ENCODE data around the gene ARTN. TPM values are rescaled to one million over a fixed set of nuclear protein-coding genes. Genes with fewer than 3 reads are reported as not detected.

Gene ARTN, protein sequence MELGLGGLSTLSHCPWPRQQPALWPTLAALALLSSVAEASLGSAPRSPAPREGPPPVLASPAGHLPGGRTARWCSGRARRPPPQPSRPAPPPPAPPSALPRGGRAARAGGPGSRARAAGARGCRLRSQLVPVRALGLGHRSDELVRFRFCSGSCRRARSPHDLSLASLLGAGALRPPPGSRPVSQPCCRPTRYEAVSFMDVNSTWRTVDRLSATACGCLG
- total RNA-seq: under 1 TPM; 0.20 to 0.23 TPM

DNA sequence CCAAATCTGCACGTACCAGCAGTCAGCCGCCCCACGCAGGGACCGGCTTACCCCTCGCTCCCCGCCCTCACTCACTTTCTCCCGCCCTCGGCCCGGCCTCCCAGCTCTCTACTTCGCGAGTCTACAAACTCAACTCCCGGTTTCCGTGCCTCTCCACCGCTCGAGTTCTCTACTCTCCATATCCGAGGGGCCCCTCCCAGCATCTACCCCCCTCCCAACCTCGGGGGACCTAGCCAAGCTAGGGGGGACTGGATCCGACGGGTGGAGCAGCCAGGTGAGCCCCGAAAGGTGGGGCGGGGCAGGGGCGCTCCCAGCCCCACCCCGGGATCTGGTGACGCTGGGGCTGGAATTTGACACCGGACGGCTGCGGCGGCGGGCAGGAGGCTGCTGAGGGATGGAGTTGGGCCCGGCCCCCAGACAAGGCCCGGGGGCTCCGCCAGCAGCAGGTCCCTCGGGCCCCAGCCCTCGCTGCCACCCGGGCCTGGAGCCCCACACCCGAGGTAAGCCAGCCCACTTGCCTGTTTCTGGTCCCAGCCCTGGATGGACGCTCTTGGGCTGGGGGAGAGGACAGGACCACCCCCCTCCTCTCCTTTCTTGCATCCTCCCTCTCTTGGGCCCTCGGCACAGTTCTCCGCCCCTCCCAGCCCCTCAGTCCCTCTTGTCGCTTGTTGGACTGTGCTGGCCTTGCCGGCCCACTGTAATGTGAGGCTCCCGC is at the start of gene ARTN:
Gene ARTN (plus strand): TSS at position 416 of the 715 bp plus-strand sequence. CDS start 1,856 bp downstream, outside the sequence.
- Mint-ChIP-seq H3K27me3 (peaks cover 11% of the 10 kb centered on the region), H3K4me1 (peaks cover 11% of the 10 kb centered on the region), H3K27ac (no peak within 1 kb of the TSS), H3K4me3 (no peak within 1 kb of the TSS), H3K36me3 (ENCODE audit: low read depth) (no peaks in the 10 kb centered on the region), H3K9me3 (no peaks in the 10 kb centered on the region)
- ChIA-PET CTCF (interaction anchor here (0.8 to 10.9 kb wide), 23 partner anchors 9 to 707 kb away, joined by 3 to 324 read pairs (median 9); partner anchors contain the start of genes DPH2, IPO13, KDM4A and PTPRF), POLR2A (interaction anchor here (2.0 to 3.1 kb wide), 3 partner anchors 13 to 283 kb away, joined by 10 to 25 read pairs (median 13); partner anchors contain the start of genes IPO13 and KDM4A)
- no peak for DNase-seq

DNA sequence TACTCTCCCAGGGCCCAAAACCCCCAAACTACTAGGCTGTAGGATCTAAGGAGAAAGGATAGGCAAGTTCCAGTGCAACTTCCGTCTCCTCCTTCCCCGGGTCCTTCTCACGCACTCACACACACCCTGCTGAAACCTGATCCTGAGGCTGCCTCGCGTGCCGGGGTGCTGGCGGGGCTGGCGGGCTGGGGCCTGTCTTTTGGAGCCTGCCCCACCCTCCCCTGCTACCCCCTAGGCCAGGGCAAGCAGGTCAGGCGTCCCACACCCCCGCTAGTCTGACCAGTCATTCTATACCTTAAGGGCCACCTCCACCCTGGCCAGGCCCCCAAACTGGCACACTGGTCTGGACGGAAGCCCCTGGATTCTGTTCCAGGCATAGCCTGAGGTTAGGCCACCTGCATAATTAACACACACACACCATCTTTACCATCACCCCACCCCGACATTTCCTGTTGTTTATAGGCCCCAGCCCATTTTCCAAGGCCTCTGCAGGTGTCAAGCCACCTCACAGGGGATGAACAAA is 48.3 kb upstream of the ARTN start:
- CTCF ChIA-PET: interaction anchor here (1.3 kb wide), 1 partner anchor 13 kb away, joined by 4 read pairs; no protein-coding TSS in a partner anchor
- DNase-seq: no peak

DNA sequence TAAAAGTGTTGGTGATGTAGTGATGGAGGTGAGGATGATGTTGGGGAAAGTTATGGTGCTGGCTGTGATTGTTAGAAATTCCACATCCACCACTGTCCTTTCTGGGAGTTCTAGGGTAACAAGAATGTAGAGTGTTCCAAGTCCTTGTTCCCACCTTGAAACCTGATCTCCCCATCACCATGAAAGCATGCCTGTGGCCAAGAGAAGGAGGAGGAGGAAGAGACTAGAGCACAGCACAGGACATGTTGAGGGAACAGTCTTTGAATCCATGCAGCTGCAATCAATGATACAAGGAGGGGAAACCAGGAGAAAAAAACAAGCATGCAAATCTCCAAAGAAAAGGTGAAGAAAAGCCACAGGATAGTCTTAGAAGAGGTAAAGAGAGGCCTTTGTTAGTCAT is 45.9 kb upstream of the ARTN start:
- Mint-ChIP-seq H3K9me3 (no peaks in the 10 kb centered on the region), H3K27me3 (no peaks in the 10 kb centered on the region), H3K27ac (no peak overlapping the region), H3K4me3 (no peak overlapping the region), H3K4me1 (no peaks in the 10 kb centered on the region), H3K36me3 (ENCODE audit: low read depth) (no peaks in the 10 kb centered on the region)
- ChIA-PET CTCF (interaction anchor here (0.6 kb wide), 1 partner anchor 63 kb away, joined by 3 read pairs; no protein-coding TSS in a partner anchor), POLR2A (no interaction called here)
- DNase-seq: no peak

More for the DNA sequence above, 48.3 kb upstream of the ARTN start:
- H3K4me1 Mint-ChIP-seq: no peaks in the 10 kb centered on the region
- H3K27ac Mint-ChIP-seq: no peak overlapping the region
- H3K9me3 Mint-ChIP-seq: no peaks in the 10 kb centered on the region
- H3K27me3 Mint-ChIP-seq: no peaks in the 10 kb centered on the region
- H3K36me3 Mint-ChIP-seq (ENCODE audit: low read depth): no peaks in the 10 kb centered on the region
- no peak overlapping the region for H3K4me3 Mint-ChIP-seq
- POLR2A ChIA-PET: no interaction called here

DNA sequence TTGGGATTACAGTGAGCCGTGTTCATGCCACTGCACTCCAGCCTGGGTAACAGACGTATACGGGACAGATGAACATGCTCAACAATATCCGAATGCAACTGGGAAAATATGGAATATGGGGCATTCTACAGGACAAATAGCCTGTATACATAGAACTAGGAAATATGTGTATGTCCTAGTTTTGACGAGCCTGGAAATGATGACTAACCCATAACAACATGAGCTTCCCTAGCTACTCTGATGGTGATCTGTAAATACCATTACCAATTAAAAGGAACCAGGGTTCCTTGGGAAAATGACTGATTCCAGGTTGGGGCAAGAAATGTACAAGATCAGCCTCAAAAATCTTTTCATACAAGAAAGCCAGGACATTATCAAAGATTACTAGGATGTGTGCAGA is 42.8 kb upstream of the ARTN start:
- Mint-ChIP-seq H3K4me3 (no peak overlapping the region), H3K4me1 (no peaks in the 10 kb centered on the region), H3K9me3 (no peaks in the 10 kb centered on the region), H3K27me3 (no peaks in the 10 kb centered on the region), H3K27ac (no peak overlapping the region), H3K36me3 (ENCODE audit: low read depth) (no peaks in the 10 kb centered on the region)
- no peak for DNase-seq
- POLR2A ChIA-PET: no interaction called here
- CTCF ChIA-PET: no interaction called here

DNA sequence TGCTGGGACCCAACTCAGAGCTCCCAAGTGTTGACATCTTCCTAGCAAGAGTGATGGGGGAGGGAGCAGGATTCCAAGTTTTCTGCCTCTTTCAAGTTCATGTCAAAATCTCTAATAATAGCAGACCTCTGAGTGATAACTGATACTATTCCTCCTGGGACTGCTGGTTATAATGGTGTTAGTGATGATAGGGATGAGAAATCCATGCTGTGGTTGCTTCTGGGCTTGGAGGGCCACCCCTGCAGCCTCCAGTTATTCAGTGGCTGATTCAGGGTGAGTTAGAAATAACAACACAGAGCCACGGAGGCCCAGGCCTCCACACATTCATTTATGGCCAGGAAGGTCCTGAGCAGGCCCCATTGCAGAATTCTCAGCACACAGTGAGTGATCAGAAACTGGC is 40.6 kb upstream of the ARTN start:
- ChIA-PET CTCF (no interaction called here), POLR2A (no interaction called here)
- no peaks in the 10 kb centered on the region for H3K4me1 Mint-ChIP-seq
- no peaks in the 10 kb centered on the region for H3K36me3 Mint-ChIP-seq (ENCODE audit: low read depth)
- DNase-seq: no peak
- no peaks in the 10 kb centered on the region for H3K9me3 Mint-ChIP-seq
- no peaks in the 10 kb centered on the region for H3K27me3 Mint-ChIP-seq
- H3K27ac Mint-ChIP-seq: no peak overlapping the region
- H3K4me3 Mint-ChIP-seq: no peak overlapping the region

DNA sequence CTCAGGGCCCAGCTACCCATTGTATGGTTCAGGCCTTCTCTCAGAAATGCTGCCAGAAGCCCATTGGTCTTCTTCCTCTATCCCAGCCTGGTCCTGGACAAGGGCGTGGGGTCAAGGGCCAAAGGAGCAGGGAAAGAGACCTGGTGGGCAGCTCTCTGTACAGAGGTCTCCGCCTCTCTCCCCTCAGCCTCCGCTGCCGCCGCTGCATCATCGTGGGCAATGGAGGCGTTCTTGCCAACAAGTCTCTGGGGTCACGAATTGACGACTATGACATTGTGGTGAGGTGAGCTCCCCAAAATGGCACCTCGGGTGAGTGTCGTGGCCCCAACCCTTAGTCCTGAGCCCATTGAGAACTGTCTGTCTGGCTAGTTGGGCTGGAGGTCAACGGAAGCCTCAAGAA is 34.6 kb upstream of the ARTN start:
- H3K36me3 Mint-ChIP-seq (ENCODE audit: low read depth): no peaks in the 10 kb centered on the region
- H3K27me3 Mint-ChIP-seq: no peaks in the 10 kb centered on the region
- H3K4me1 Mint-ChIP-seq: no peaks in the 10 kb centered on the region
- no peak overlapping the region for H3K27ac Mint-ChIP-seq
- CTCF ChIA-PET: interaction anchor here (1.0 kb wide), 1 partner anchor 13 kb away, joined by 4 read pairs; no protein-coding TSS in a partner anchor
- H3K9me3 Mint-ChIP-seq: no peaks in the 10 kb centered on the region
- POLR2A ChIA-PET: no interaction called here
- H3K4me3 Mint-ChIP-seq: no peak overlapping the region
- DNase-seq: no peak

DNA sequence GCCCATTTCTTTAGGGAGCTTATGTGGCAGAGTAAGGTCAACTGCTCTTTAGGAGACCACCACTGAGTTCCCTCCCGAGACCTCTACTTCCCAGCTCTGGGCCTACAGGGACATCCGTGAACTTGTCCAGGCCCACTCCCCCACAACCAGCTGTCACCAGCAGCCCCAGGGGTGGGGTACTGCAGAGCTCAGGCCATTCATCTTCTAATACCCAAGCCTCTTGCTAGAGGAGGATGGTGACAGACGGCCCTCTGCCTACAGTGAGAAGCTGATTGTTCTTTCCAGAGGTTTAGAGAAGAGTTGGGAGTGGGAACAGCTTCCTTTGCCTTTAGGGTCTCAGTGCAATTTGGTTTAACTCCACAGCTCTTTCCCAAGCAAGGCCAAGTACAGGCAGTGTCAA is 33.2 kb upstream of the ARTN start:
- Mint-ChIP-seq H3K27ac (no peak overlapping the region), H3K27me3 (no peaks in the 10 kb centered on the region), H3K9me3 (no peaks in the 10 kb centered on the region), H3K4me1 (no peaks in the 10 kb centered on the region), H3K4me3 (no peak overlapping the region), H3K36me3 (ENCODE audit: low read depth) (no peaks in the 10 kb centered on the region)
- DNase-seq: no peak
- ChIA-PET CTCF (interaction anchor here (0.7 kb wide), 2 partner anchors 34 to 137 kb away, joined by 3 to 4 read pairs; no protein-coding TSS in a partner anchor), POLR2A (no interaction called here)

DNA sequence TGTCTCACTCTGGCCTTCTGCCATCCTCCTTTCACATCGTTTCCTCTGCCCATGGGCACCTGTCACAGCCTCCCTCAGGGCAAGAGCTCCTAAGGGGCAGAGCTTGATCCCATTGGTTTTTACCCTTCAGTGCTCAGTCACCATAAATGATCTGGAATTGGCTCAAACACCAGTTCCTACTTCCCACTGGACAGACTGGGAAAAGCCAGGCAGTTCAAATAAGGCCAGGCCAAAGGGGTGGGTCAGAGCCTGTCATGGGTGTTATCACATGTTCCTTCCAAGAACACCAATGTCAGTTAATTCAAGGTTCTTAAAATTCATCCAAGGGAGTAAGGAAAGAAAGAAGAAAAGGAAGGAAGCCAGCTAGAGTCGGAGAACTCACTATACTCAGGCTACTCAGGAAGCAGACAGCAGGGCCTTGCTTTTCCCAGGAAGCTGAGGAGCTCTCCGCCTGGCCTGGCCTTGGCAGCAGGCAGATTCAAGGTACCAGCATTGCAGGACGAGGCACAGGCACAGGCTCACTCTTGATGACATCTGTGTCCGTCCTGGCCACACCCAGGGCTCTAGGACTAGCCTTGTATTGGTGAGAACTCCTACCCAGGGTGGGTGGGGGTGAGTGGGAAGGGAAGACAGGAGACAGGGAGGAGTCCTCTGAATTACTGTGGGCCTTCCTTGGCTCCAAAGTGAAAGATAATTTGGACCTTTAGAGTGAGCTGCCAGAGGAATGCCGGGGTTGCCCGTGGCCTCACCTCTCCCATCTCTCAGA is 32.2 kb upstream of the ARTN start:
- CTCF ChIA-PET: interaction anchor here (1.1 kb wide), 1 partner anchor 138 kb away, joined by 4 read pairs; no protein-coding TSS in a partner anchor
- Mint-ChIP-seq H3K36me3 (ENCODE audit: low read depth) (no peaks in the 10 kb centered on the region), H3K27ac (no peak overlapping the region), H3K4me3 (no peak overlapping the region), H3K4me1 (no peaks in the 10 kb centered on the region), H3K27me3 (no peaks in the 10 kb centered on the region), H3K9me3 (no peaks in the 10 kb centered on the region)
- DNase-seq: no peak
- POLR2A ChIA-PET: no interaction called here

DNA sequence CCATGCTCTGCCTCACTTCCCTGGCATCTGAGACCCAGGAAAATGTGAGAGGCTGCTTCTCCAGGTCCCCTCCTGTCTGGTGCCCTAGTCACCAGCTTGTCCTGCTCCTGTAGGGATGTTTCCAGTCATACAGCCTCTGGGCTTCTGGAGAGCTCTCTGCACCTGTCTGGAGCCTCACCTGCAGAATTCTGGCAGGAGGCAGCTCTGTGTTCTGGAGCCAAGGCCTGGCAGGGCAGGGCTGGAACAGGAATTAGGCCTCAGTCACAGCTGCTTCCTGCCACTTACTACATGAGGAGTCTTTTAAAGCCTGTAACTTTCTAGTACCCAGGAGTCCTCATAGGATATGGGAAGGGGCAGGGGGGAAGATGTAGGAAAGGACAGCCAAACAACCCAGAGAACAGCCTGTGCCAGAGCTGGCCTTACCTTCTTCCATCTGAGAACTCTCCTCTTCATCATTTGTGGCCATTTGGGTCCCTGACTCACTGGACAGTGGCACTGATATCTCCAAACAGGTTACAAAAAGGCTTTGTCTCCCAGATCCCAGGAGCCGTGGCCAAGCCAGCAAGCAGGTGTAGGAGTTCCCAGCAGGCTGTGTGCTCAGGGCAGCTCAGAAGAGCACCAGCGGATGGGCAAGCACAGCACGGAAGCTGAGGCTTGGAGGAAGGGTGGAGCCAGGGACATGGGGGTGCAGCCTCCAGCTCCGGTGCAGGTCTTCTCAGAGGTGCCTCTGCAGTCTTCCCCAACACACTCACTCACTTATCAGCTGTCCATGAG is 31.4 kb upstream of the ARTN start:
- no peak overlapping the region for H3K27ac Mint-ChIP-seq
- CTCF ChIA-PET: interaction anchor here (1.1 kb wide), 1 partner anchor 139 kb away, joined by 4 read pairs; no protein-coding TSS in a partner anchor

DNA sequence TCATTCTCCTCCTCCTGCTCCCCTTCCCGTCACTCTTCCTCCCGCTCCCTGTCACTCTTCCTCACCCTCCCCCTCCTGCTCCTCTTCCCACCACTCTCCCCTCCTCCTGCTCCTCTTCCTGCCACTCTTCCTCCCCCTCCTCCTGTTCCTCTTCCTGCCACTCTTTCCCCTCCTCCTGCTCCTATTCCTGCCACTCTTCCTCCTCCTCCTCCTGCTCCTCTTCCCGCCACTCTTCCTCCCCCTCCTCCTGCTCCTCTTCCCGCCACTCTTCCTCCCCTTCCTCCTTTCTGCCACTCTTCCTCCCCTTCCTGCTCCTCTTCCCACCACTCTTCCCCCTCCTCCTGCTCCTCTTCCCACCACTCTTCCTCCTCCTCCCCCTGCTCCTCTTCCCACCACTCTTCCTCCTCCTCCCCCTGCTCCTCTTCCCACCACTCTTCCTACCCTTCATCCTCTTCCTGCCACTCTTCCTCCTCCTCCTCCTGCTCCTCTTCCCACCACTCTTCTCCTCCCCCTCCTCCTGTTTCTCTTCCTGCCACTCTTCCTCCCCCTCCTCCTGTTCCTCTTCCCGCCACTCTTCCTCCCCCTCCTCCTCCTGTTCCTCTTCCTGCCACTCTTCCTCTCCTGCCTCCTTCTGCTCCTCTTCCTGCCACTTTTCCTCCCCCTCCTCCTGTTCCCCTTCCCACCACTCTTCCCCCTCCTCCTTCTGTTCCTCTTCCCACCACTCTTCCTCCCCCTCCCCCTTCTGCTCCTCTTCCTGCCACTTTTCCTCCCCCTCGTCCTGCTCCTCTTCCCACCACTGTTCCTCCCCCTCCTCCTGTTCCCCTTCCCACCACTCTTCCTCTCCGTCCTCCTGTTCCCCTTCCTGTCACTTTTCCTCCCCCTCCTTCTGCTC is 28.7 kb upstream of the ARTN start:
- Mint-ChIP-seq H3K27me3 (no peaks in the 10 kb centered on the region), H3K27ac (no peak overlapping the region)
- CTCF ChIA-PET: no interaction called here

More for the DNA sequence above, 31.4 kb upstream of the ARTN start:
- Mint-ChIP-seq H3K4me3 (no peak overlapping the region), H3K36me3 (ENCODE audit: low read depth) (no peaks in the 10 kb centered on the region), H3K9me3 (no peaks in the 10 kb centered on the region), H3K4me1 (no peaks in the 10 kb centered on the region), H3K27me3 (no peaks in the 10 kb centered on the region)
- POLR2A ChIA-PET: no interaction called here
- DNase-seq: no peak

DNA sequence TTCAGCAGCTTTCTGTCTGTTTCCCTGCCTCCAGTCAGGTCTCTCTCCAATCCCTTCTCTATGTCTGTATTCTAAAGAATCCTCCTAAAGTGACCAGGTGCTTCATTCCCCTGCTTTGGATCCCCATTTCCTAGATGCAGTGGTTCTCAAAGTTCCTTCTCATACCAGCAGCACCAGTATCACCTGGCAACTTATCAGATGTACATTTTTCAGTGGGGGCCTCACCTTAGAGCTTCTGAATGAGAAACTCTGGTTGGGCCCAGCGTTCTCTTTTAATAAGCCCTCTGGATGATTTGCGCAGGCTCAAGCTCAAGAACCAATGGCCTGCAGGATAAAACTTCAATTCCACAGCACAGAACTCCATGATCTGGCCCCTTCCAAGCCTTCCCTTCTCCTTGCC is 25.4 kb upstream of the ARTN start:
- no peak for DNase-seq
- Mint-ChIP-seq H3K9me3 (no peaks in the 10 kb centered on the region), H3K36me3 (ENCODE audit: low read depth) (no peaks in the 10 kb centered on the region), H3K4me3 (no peak overlapping the region), H3K4me1 (no peaks in the 10 kb centered on the region), H3K27ac (no peak overlapping the region), H3K27me3 (no peaks in the 10 kb centered on the region)
- POLR2A ChIA-PET: no interaction called here
- CTCF ChIA-PET: interaction anchor here (0.8 to 2.6 kb wide), 2 partner anchors 26 to 145 kb away, joined by 4 to 9 read pairs; no protein-coding TSS in a partner anchor

More for the DNA sequence above, 28.7 kb upstream of the ARTN start:
- DNase-seq: no peak
- POLR2A ChIA-PET: no interaction called here
- H3K36me3 Mint-ChIP-seq (ENCODE audit: low read depth): no peaks in the 10 kb centered on the region
- H3K4me1 Mint-ChIP-seq: no peaks in the 10 kb centered on the region
- H3K9me3 Mint-ChIP-seq: no peaks in the 10 kb centered on the region
- H3K4me3 Mint-ChIP-seq: no peak overlapping the region
